Activated T-cell treated with anti-CD3 and anti-CD28 coated beads for 24 hours (primary cell): ENCODE measurements around the gene MCM3AP.

Experiments
- DNase-seq: peaks from one replicate; pipeline ENCODE4 v3.0.0-alpha.2; 2020; ENCODE audit warnings: low read depth

The MCM3AP gene

GRCh38 chr21:46285206-46285661 is at the start of gene MCM3AP:
Gene MCM3AP (minus strand): TSS chr21:46285611. CDS start chr21:46285286, 325 bp downstream.
- DNase-seq = no peak

GRCh38 chr21:46334351-46335140 is 49.1 kb upstream of the MCM3AP start:
- no peak for DNase-seq

- DNase-seq = no peak
These were observed 44.4 kb upstream of the MCM3AP start for GRCh38 chr21:46329796-46330195.

GRCh38 chr21:46328151-46328550 is 42.7 kb upstream of the MCM3AP start:
- DNase-seq = no peak

- DNase-seq = no peak
These were observed 42.3 kb upstream of the MCM3AP start for GRCh38 chr21:46327711-46328110.

GRCh38 chr21:46326110-46326703 is 40.8 kb upstream of the MCM3AP start:
- no peak for DNase-seq

GRCh38 chr21:46325073-46325912 is 39.9 kb upstream of the MCM3AP start:
- peak; percentile 20 for DNase-seq

GRCh38 chr21:46324390-46325072 is 39.1 kb upstream of the MCM3AP start:
- peak; percentile 79 for DNase-seq

GRCh38 chr21:46323710-46324389 is 38.4 kb upstream of the MCM3AP start, which contains the start of the genes C21orf58 and PCNT:
Gene C21orf58 (minus strand): TSS chr21:46323870. CDS start chr21:46322738, 1,132 bp downstream.
Gene PCNT (plus strand): TSS chr21:46324156. CDS start chr21:46324229, 73 bp downstream.
- peak; percentile 96 for DNase-seq

GRCh38 chr21:46323227-46323709 is 37.9 kb upstream of the MCM3AP start:
- no peak for DNase-seq

- no peak for DNase-seq
These were observed 37.2 kb upstream of the MCM3AP start for GRCh38 chr21:46322351-46323226.

GRCh38 chr21:46320331-46320801 is 35.0 kb upstream of the MCM3AP start:
- DNase-seq = no peak

- DNase-seq = no peak
These were observed 33.8 kb upstream of the MCM3AP start for GRCh38 chr21:46319186-46319585.

GRCh38 chr21:46318464-46318845 is 33.0 kb upstream of the MCM3AP start:
- no peak for DNase-seq

- DNase-seq = no peak
These were observed 32.5 kb upstream of the MCM3AP start for GRCh38 chr21:46317710-46318463.

- DNase-seq = no peak
These were observed 31.4 kb upstream of the MCM3AP start for GRCh38 chr21:46316708-46317324.

GRCh38 chr21:46314441-46315020 is 29.1 kb upstream of the MCM3AP start:
- DNase-seq = no peak

- no peak for DNase-seq
These were observed 27.5 kb upstream of the MCM3AP start for GRCh38 chr21:46312949-46313348.
